HCT116 (cell line): ENCODE measurements around the gene TRIB2. TPM values are rescaled to one million over a fixed set of nuclear protein-coding genes. Genes with fewer than 3 reads are reported as not detected.

Source experiments
- ATAC-seq: fragments of 200-7000 bp; cut with Tn5 transposase; 2 replicates; pipeline ENCODE4 v1.9.1; 2020; ENCODE audit warnings: mild to moderate bottlenecking, moderate library complexity
- BruUV-seq: library from RNA; stranded (reverse); fragments of 400-500 nt; replicated peaks from 2 replicates; lab custom pipeline; 2021; lab: Mats Ljungman, UMichigan
- CTCF ChIA-PET: fragments of 300-600 bp; sonication (Branson Sonifier 250); formaldehyde crosslinking; loops from one replicate; lab custom pipeline; 2021; ENCODE audit warnings: antibody characterized with exemption; lab: Charles Lee
- POLR2A ChIA-PET: fragments of 300-600, 350-600 bp; sonication (Branson Sonifier 250); formaldehyde crosslinking; loops from one replicate; lab custom pipeline; 2021; ENCODE audit warnings: antibody characterized with exemption; lab: Charles Lee
- RAD21 ChIA-PET, 2 experiments: fragments of 300-600 bp; sonication (Branson Sonifier 250); formaldehyde crosslinking; loops; one replicate each; lab custom pipeline; 2023; ENCODE audit warnings: low total read pairs in 2 of 2; ENCODE audit not compliant: uncharacterized antibody in 2 of 2, unreplicated experiment in 2 of 2, low non-redundant PET in 1 of 2; lab: Charles Lee
- DNase-seq: peaks from one replicate; pipeline ENCODE4 v3.0.0-alpha.2; 2010; ENCODE audit warnings: low read depth, low spot score
- H2AFZ ChIP-seq: fragments of 200-600 bp; shearing (Covaris generic), sonication (generic); 2 replicates; pipeline ENCODE4 v1.6.1; 2017; ENCODE audit warnings: low read depth, mixed run types, mixed read lengths, antibody characterized with exemption, low read length; ENCODE audit not compliant: poor library complexity, severe bottlenecking
- H3K27ac ChIP-seq: 2 replicates; pipeline ENCODE4 v1.5.1; 2012; ENCODE audit warnings: low read depth, low read length
- H3K27me3 ChIP-seq: fragments of 200-600 bp; sonication (generic); 2 replicates; pipeline ENCODE4 v1.6.1; 2016; ENCODE audit warnings: mixed run types, low read length, mixed read lengths; ENCODE audit not compliant: insufficient read depth
- H3K36me3 ChIP-seq, 2 experiments: fragments of 200-500 bp in 1 of 2; fragments of 200-600 bp in 1 of 2; sonication (Bioruptor generic) in 1 of 2; sonication (generic) in 1 of 2; 2 replicates each; pipeline versions ENCODE4 v1.5.1 to v1.6.1; 2014 to 2016; ENCODE audit warnings: low read length in 2 of 2, inconsistent platforms in 1 of 2, mixed read lengths in 1 of 2, mixed run types in 1 of 2; ENCODE audit not compliant: insufficient read depth in 2 of 2, control insufficient read depth in 1 of 2
- H3K4me1 ChIP-seq, 2 experiments: fragments of 200-600 bp in 1 of 2; sonication (generic) in 1 of 2; 2 replicates each; pipeline versions ENCODE4 v1.5.1 to v1.6.1; 2012 to 2017; ENCODE audit warnings: low read length in 2 of 2, inconsistent platforms in 1 of 2, mild to moderate bottlenecking in 1 of 2, mixed read lengths in 1 of 2, mixed run types in 1 of 2, moderate library complexity in 1 of 2; ENCODE audit not compliant: insufficient read depth in 2 of 2, control insufficient read depth in 1 of 2
- H3K4me2 ChIP-seq: fragments of 200-600 bp; sonication (generic); 2 replicates; pipeline ENCODE4 v1.6.1; 2017; ENCODE audit warnings: mixed run types, low read length, mixed read lengths
- H3K4me3 ChIP-seq, 2 experiments: fragments of 200-600 bp in 1 of 2; sonication (generic) in 1 of 2; replicated peaks in 1 of 2; 2 replicates each; pipeline ENCODE4 v1.5.1; 2011 to 2016; ENCODE audit warnings: low read length in 2 of 2, control low read depth in 1 of 2, low read depth in 1 of 2, mild to moderate bottlenecking in 1 of 2, mixed read lengths in 1 of 2, mixed run types in 1 of 2
- H3K79me2 ChIP-seq: fragments of 200-600 bp; sonication (generic); 2 replicates; pipeline ENCODE4 v1.6.1; 2017; ENCODE audit warnings: mild to moderate bottlenecking, mixed run types, low read length, moderate library complexity, mixed read lengths; ENCODE audit not compliant: insufficient read depth
- H3K9ac ChIP-seq: fragments of 200-600 bp; sonication (generic); 2 replicates; pipeline ENCODE4 v1.6.1; 2016; ENCODE audit warnings: low read length, mixed read lengths
- H3K9me2 ChIP-seq: fragments of 200-600 bp; sonication (generic), shearing (Covaris generic); 2 replicates; pipeline ENCODE4 v1.6.1; 2017; ENCODE audit warnings: mixed run types, mild to moderate bottlenecking, moderate library complexity; ENCODE audit not compliant: insufficient read depth
- H3K9me3 ChIP-seq, 2 experiments: fragments of 200-500 bp in 1 of 2; fragments of 200-600 bp in 1 of 2; sonication (Bioruptor generic) in 1 of 2; sonication (generic) in 1 of 2; 2 replicates each; pipeline ENCODE4 v1.6.1; 2014 to 2017; ENCODE audit warnings: low read length in 2 of 2, mixed read lengths in 2 of 2, inconsistent platforms in 1 of 2, low read depth in 1 of 2, mild to moderate bottlenecking in 1 of 2, mixed run types in 1 of 2, moderate library complexity in 1 of 2; ENCODE audit not compliant: control insufficient read depth in 1 of 2, insufficient read depth in 1 of 2
- H4K20me1 ChIP-seq: fragments of 200-600 bp; sonication (generic), shearing (Covaris generic); 2 replicates; pipeline ENCODE4 v1.6.1; 2017; ENCODE audit warnings: mixed run types, mild to moderate bottlenecking, moderate library complexity; ENCODE audit not compliant: insufficient read depth
- CEBPB ChIP-seq: IDR thresholded peaks from 2 replicates; pipeline ENCODE4 v1.6.1; 2012; ENCODE audit warnings: low read depth
- CTCF ChIP-seq, 3 experiments: fragments of 200-600 bp in 1 of 3; sonication (generic) in 1 of 3; IDR thresholded peaks in 2 of 3; conservative IDR thresholded peaks in 1 of 3; 2 replicates each; pipeline ENCODE4 v1.5.1; 2012 to 2017; ENCODE audit warnings: low read depth in 2 of 3, low read length in 2 of 3, antibody characterized with exemption in 1 of 3, borderline replicate concordance in 1 of 3, control low read depth in 1 of 3, mild to moderate bottlenecking in 1 of 3, mixed read lengths in 1 of 3, mixed run types in 1 of 3, moderate library complexity in 1 of 3; ENCODE audit not compliant: insufficient read depth in 1 of 3
- ELF1 ChIP-seq: IDR thresholded peaks from 2 replicates; pipeline ENCODE4 v1.6.1; 2012; ENCODE audit warnings: low read depth, borderline replicate concordance
- EZH2 ChIP-seq: fragments of 200-600 bp; sonication (generic); IDR thresholded peaks from 2 replicates; pipeline ENCODE4 v1.6.1; 2017; ENCODE audit warnings: antibody characterized with exemption, mixed run types
- FOSL1 ChIP-seq: IDR thresholded peaks from 2 replicates; pipeline ENCODE4 v1.6.1; 2012; ENCODE audit warnings: low read depth
- MAX ChIP-seq: IDR thresholded peaks from 2 replicates; pipeline ENCODE4 v1.6.1; 2012
- POLR2A ChIP-seq: IDR thresholded peaks from 2 replicates; pipeline ENCODE4 v1.7.0; 2011; ENCODE audit warnings: borderline replicate concordance; ENCODE audit not compliant: insufficient read depth, insufficient read length; ENCODE audit errors: extremely low read depth
- POLR2AphosphoS5 ChIP-seq: IDR thresholded peaks from 2 replicates; pipeline ENCODE4 v1.6.1; 2011; ENCODE audit warnings: mild to moderate bottlenecking, low read depth, low read length, moderate library complexity
- RAD21 ChIP-seq: IDR thresholded peaks from 2 replicates; pipeline ENCODE4 v1.6.1; 2012; ENCODE audit warnings: low read depth, mild to moderate bottlenecking
- SIN3A ChIP-seq: IDR thresholded peaks from 2 replicates; pipeline ENCODE4 v1.6.1; 2012; ENCODE audit warnings: low read depth
- SP1 ChIP-seq: IDR thresholded peaks from 2 replicates; pipeline ENCODE4 v1.6.1; 2012; ENCODE audit warnings: low read depth
- SRF ChIP-seq: IDR thresholded peaks from 2 replicates; pipeline ENCODE4 v1.6.1; 2012; ENCODE audit warnings: low read depth
- YY1 ChIP-seq: IDR thresholded peaks from 2 replicates; pipeline ENCODE4 v1.6.1; 2011; ENCODE audit warnings: low read length, low read depth, moderate library complexity, mild to moderate bottlenecking; ENCODE audit not compliant: insufficient replicate concordance; ENCODE audit errors: extremely low read depth
- ZNF274 ChIP-seq: fragments of 200-500 bp; sonication (Bioruptor generic); IDR thresholded peaks from 2 replicates; pipeline ENCODE4 v1.6.1; 2014; ENCODE audit warnings: mild to moderate bottlenecking, low read depth, low read length, inconsistent platforms
- intact Hi-C: fragments of 100-400 bp; cut with micrococcal nuclease; formaldehyde crosslinking; loops from 2 replicates; pipeline ENCODE4 v1.10.0; 2022
- total RNA-seq: library from RNA; stranded (reverse); gene quantifications from one replicate; pipeline ENCODE4 v1.2.1, GENCODE V29; 2021; ENCODE audit not compliant: unreplicated experiment
- TF ChIP-seq, protein P1 (sequence below): IDR thresholded peaks from 2 replicates; pipeline ENCODE4 v1.6.1; 2011; ENCODE audit warnings: mild to moderate bottlenecking, low read length, moderate library complexity; ENCODE audit not compliant: insufficient replicate concordance; ENCODE audit errors: extremely low read depth

TRIB2 gene
- total RNA-seq, 1 experiment from 2014 or later = 12.4 TPM

GRCh38 chr2:12767541-12767940 lies 50.8 kb downstream of the TRIB2 start:
- BruUV-seq = no TSS peak
- ChIA-PET RAD21 (no interaction called here), POLR2A (no interaction called here), CTCF (no interaction called here)
- no peak overlapping the region for H2AFZ ChIP-seq
- TF ChIP-seq EZH2 (no peak), ZNF274 (no peak), RAD21 (no peak), YY1 (no peak), FOSL1 (no peak), POLR2AphosphoS5 (no peak), SP1 (no peak), SIN3A (no peak), SRF (no peak), MAX (no peak), POLR2A (no peak), ELF1 (no peak), CTCF (IDR thresholded peaks at IDR 0.05 in 2 of 3, conservative IDR thresholded peaks at IDR 0.05 in 1 of 3; ENCODE audit: borderline replicate concordance in 1 of 3, insufficient read depth in 1 of 3, low read depth in 2 of 3, low read length in 2 of 3) (no peak), CEBPB (no peak)
- TF ChIP-seq, protein P1, sequence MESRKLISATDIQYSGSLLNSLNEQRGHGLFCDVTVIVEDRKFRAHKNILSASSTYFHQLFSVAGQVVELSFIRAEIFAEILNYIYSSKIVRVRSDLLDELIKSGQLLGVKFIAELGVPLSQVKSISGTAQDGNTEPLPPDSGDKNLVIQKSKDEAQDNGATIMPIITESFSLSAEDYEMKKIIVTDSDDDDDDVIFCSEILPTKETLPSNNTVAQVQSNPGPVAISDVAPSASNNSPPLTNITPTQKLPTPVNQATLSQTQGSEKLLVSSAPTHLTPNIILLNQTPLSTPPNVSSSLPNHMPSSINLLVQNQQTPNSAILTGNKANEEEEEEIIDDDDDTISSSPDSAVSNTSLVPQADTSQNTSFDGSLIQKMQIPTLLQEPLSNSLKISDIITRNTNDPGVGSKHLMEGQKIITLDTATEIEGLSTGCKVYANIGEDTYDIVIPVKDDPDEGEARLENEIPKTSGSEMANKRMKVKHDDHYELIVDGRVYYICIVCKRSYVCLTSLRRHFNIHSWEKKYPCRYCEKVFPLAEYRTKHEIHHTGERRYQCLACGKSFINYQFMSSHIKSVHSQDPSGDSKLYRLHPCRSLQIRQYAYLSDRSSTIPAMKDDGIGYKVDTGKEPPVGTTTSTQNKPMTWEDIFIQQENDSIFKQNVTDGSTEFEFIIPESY = no peak
- no peaks in the 10 kb centered on the region for H4K20me1 ChIP-seq
- no peak overlapping the region for H3K4me2 ChIP-seq
- no peaks in the 10 kb centered on the region for H3K9me3 ChIP-seq
- H3K36me3 ChIP-seq = no peaks in the 10 kb centered on the region
- H3K27ac ChIP-seq = no peak overlapping the region
- no peak for ATAC-seq
- 0 out of 2 replicates have a peak, but pooled peaks cover 4% of the 10 kb centered on the region for H3K9me2 ChIP-seq
- H3K4me1 ChIP-seq = no peaks in the 10 kb centered on the region
- no peaks in the 10 kb centered on the region for H3K79me2 ChIP-seq
- H3K27me3 ChIP-seq = peaks cover 9% of the 10 kb centered on the region; the same call in 1 of the 2 replicates
- no peak overlapping the region for H3K9ac ChIP-seq
- intact Hi-C loops = no loop called here
- H3K4me3 ChIP-seq = no peak overlapping the region
- no peak for DNase-seq
